Brain pericyte (primary cell): ENCODE measurements around the gene EAF1.
"Not testable (repeated sequence)": the region's sequence is repeated elsewhere in the genome, so short reads cannot be mapped to it uniquely, and the experiment has no call there.

ENCODE experiments used
- DNase-seq: peaks from one replicate; pipeline ENCODE4 v3.0.0-alpha.2; 2012; ENCODE audit warnings: low read depth, low spot score

Gene EAF1

GRCh38 chr3:15405448-15406050, 21.8 kb upstream of the EAF1 start:
- DNase-seq: no peak

DNA sequence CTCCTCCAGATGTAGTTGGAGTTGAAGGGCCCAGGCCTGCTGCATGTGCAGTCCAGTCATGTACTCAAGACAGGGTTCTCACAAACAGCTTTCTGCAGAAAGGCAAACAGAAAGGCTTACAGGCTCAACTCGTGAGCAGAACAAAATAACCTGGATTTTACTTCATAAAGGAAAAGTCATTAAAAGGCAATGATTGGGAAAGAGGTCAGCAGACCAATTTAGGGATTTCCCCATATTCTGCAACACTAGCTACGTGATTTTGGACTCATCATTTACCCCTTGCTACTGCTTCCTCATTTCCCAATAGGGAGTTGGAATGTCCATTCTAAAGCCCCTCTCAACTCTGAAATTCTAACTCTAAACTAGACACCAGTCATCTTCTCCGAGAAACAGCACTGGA, 18.2 kb upstream of the EAF1 start:
- DNase-seq: no peak

DNA sequence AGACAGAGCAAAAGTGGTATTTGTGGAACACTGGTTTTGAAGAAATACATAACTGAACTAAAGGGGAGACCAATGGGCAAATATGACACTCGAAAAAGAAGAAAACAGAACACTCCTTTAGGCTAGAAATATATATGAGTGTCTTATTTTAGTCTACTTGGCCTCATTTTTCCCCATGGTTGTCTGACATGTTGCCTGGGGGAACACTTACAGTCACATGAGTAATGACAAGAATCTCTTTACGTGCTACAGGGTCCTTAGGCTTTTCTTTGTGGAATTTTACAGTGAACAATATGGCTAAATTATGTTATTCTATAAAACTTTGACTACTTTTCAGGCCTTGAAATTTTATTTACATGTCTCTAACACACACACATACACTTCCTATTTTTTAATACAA, 17.6 kb upstream of the EAF1 start:
- DNase-seq: no peak

- not testable (repeated sequence) for DNase-seq
These were observed 16.4 kb upstream of the EAF1 start for GRCh38 chr3:15410966-15411365.

DNA sequence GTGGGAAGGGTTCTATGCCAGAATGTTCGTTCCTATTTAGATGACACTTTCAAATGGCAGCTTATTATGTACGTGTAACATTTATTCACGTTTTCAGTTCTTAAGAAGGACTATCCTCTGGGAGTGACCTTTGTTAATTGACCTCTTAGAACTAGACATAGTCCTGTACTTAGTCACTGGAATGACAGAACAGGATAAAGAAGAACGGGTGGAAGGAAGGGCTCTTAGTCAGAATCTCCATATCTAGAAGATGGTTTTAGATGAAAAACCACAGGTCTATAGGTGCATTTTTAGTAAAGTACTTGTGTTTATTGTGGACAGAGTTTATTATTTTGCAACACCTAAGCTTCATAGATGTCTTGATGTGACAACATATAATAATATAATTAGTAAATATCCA, 6.5 kb upstream of the EAF1 start:
- no peak for DNase-seq

- DNase-seq: no peak
These were observed 749 bp upstream of the EAF1 start for GRCh38 chr3:15426579-15427118.

GRCh38 chr3:15427981-15428380, 583 bp downstream of the EAF1 start:
- no peak for DNase-seq

DNA sequence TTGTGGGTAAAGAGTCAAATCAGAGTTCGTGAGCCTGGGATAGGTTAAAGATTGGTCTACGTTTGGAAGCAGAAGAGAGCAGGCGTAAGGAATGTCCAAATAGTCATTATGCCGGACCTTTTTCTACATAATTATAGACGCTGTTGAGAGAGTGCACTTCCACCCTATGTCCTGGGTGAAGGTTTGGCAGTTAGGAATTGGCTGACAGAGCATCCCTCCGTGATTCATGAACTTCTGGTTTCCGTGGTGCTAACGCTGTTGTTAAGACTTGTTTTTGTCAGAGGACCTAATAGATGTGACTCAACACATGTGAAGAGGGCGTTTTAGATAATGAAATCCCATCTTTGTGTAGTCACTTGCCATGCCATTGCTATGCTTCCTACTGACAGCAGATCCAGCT, 1.1 kb downstream of the EAF1 start:
- no peak for DNase-seq

- DNase-seq: no peak
These were observed 1.7 kb downstream of the EAF1 start for GRCh38 chr3:15429080-15429479.

DNA sequence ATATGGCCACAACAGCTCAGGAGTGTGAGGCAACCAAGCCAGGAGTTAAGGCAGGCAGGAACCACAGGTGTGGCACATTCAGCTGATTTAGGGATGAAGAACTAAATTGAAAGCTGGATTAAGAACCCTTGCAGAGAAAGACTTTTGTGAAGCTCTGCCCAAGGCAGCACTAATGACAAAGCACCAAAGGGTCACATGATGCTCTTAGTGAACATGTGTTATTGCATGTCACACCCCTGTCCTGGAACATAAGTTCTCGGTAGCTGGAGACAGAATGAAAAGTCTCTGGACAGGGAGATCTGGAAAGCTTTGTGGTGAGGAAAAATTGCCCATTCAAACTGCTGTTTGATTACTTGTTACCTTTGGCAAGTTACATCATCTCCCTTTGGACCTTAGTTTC, 3.2 kb downstream of the EAF1 start:
- no peak for DNase-seq

DNA sequence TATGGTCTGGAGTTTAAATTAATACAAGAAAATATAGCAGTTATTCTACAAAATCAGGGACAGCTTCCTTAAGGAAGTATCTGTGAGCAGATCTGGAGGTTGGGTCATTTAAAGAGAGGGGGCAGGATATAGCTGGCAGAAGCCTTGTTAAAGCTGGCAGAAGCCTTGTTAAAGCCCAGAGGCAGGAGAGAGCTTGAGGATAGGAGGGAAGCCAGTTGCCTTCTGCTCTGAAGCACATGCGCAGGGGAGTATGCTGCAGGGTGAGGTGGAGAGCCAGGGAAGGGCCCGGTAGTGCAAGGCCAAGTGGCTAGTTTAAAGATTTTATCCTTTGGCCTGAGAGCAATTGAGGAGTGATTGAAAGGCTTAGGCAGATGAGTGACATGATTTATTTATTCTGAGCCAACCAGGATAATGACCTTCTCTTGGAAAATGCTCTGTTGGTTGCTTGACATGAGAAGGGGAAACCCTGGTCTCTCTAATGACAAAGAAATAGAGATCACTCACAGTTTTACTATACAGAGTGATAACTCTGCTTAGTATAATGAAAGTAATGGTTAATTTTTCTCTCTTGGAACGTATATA, 3.9 kb downstream of the EAF1 start:
- no peak for DNase-seq

GRCh38 chr3:15433531-15433930, 6.1 kb downstream of the EAF1 start:
- no peak for DNase-seq

DNA sequence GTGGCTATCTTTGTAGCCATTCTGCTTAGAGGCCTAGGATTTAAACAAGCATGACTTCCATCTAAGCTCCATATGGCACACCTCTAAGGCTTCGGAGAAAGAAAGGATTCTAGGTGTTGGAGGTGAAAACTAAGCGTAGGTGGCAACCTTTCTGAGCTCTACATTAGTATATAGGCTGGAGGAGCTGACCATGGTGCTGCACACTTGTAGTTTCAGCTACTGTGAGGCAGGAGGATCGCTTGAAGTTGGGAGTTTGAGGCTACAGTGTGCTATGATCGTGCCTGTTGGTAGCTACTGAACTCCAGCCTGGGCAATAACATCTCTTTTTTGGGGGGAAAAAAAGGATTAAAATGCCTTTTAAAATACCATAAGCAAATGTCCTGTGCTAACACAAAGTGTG, 7.4 kb downstream of the EAF1 start:
- no peak for DNase-seq

GRCh38 chr3:15436246-15436645, 8.8 kb downstream of the EAF1 start:
- DNase-seq: no peak

- DNase-seq: no peak
These were observed 11.6 kb downstream of the EAF1 start for GRCh38 chr3:15438983-15439382.

- DNase-seq: no peak
These were observed 12.1 kb downstream of the EAF1 start for GRCh38 chr3:15439476-15439875.

- no peak for DNase-seq
These were observed 13.5 kb downstream of the EAF1 start for GRCh38 chr3:15440891-15441290.

DNA sequence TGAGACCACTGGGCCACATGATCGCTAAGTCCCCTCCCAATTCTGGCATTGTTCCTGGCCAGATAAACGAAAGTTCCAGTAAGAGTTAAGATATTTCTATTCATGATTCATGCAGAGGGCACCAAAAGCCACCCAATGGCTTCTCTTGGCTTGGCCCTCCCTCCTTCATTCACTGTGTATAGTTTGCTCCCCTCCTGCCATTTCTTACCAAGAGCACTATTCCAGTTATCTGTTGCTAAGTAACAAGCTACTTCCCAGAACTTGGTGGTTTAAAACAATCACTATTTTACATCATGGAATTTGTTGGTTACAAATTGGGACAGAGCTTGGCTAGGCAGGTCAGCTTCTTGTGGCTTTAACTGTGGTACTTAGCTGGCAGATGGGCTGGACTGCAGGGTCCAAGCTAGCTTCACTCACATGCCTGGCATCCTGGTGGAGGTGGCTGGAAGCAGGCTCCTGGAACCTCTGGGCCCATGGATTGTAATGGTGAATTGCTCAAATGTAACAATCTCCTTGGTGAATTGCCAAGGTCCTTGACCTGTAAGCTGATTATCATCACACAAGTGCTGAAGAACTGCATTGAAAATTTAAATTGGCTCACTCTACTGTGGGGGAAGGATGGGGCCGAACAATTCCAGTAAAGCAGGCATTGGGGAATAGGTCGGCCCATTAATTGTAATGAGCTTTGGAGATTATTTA, 16.6 kb downstream of the EAF1 start:
- no peak for DNase-seq

GRCh38 chr3:15449489-15450224, 22.3 kb downstream of the EAF1 start:
- no peak for DNase-seq

- DNase-seq: no peak
These were observed 23.2 kb downstream of the EAF1 start for GRCh38 chr3:15450438-15451215.
